ENCODE measurements around the gene NOL6. TPM values are rescaled to one million over a fixed set of nuclear protein-coding genes. Genes with fewer than 3 reads are reported as not detected.

Gene NOL6, protein sequence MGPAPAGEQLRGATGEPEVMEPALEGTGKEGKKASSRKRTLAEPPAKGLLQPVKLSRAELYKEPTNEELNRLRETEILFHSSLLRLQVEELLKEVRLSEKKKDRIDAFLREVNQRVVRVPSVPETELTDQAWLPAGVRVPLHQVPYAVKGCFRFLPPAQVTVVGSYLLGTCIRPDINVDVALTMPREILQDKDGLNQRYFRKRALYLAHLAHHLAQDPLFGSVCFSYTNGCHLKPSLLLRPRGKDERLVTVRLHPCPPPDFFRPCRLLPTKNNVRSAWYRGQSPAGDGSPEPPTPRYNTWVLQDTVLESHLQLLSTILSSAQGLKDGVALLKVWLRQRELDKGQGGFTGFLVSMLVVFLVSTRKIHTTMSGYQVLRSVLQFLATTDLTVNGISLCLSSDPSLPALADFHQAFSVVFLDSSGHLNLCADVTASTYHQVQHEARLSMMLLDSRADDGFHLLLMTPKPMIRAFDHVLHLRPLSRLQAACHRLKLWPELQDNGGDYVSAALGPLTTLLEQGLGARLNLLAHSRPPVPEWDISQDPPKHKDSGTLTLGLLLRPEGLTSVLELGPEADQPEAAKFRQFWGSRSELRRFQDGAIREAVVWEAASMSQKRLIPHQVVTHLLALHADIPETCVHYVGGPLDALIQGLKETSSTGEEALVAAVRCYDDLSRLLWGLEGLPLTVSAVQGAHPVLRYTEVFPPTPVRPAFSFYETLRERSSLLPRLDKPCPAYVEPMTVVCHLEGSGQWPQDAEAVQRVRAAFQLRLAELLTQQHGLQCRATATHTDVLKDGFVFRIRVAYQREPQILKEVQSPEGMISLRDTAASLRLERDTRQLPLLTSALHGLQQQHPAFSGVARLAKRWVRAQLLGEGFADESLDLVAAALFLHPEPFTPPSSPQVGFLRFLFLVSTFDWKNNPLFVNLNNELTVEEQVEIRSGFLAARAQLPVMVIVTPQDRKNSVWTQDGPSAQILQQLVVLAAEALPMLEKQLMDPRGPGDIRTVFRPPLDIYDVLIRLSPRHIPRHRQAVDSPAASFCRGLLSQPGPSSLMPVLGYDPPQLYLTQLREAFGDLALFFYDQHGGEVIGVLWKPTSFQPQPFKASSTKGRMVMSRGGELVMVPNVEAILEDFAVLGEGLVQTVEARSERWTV
- 41.2 and 42.0 TPM in 2 replicates for total RNA-seq (2013; cell fraction: nucleolus; rRNA removed)
- 29.4 and 34.0 TPM in 2 replicates for total RNA-seq (2014; rRNA removed)
- total RNA-seq (2014; rRNA removed; fragmentation: Illumina TruSeq; extraction: Trizol), result 18.8 and 20.7 TPM in 2 replicates
- total RNA-seq (2021), result 51.8 and 53.2 TPM in 2 replicates
- 15.3 TPM for polyA plus RNA-seq (2011; ENCODE audit: low read depth)
- polyA plus RNA-seq (2011; rRNA removed), result 9.1 and 26.4 TPM in 2 replicates
- polyA plus RNA-seq (2011; cell fraction: cytosol; rRNA removed), result 24.6 and 24.9 TPM in 2 replicates
- 51.7 and 61.5 TPM in 2 replicates for polyA plus RNA-seq (2011; cell fraction: nucleus; rRNA removed)
- 16.0 and 17.8 TPM in 2 replicates for polyA plus RNA-seq (2012)
- 26.8 and 36.9 TPM in 2 replicates for polyA plus RNA-seq (2014; fragmentation: Illumina TruSeq; extraction: Trizol)
- 10 to 100 TPM in 1 of 2 experiments, 1 to 10 TPM in 1; 8.3 to 13.2 TPM for polyA plus RNA-seq (2014; fragmentation: Nextera tagmentation; extraction: Ambion mirVana)
- polyA plus RNA-seq (2014; rRNA removed), result 32.2 and 40.1 TPM in 2 replicates
- polyA plus RNA-seq (2016; fragmentation: Nextera tagmentation; extraction: Ambion mirVana), result 10 to 100 TPM; 40.6 to 47.1 TPM
- 35.0 and 35.3 TPM in 2 replicates for polyA minus RNA-seq (2011; rRNA and poly(A)+ RNA removed)
- polyA minus RNA-seq (2011; cell fraction: cytosol; rRNA and poly(A)+ RNA removed), result 13.2 and 16.1 TPM in 2 replicates
- 33.0 and 59.5 TPM in 2 replicates for polyA minus RNA-seq (2011; cell fraction: nucleus; rRNA and poly(A)+ RNA removed)
- percentile 78 among the genes with signal in this experiment for Bru-seq, nascent RNA
- BruChase-seq, experiment 1, labeled RNA remaining after a 6-hour chase, result percentile 77 among the genes with signal in this experiment
- BruChase-seq, experiment 2, labeled RNA remaining after a 2-hour chase, result percentile 79 among the genes with signal in this experiment
- long read RNA-seq, experiment 1, full-length matches to known transcripts, result 7 of 16 reads
- long read RNA-seq, experiment 1, partial matches to known transcripts, result 5 of 16 reads
- long read RNA-seq, experiment 1, other reads (novel, unspliced or antisense), result 4 of 16 reads
- long read RNA-seq, experiment 2, partial matches to known transcripts, result 6 of 16 reads
- long read RNA-seq, experiment 2, other reads (novel, unspliced or antisense), result 10 of 16 reads

DNA sequence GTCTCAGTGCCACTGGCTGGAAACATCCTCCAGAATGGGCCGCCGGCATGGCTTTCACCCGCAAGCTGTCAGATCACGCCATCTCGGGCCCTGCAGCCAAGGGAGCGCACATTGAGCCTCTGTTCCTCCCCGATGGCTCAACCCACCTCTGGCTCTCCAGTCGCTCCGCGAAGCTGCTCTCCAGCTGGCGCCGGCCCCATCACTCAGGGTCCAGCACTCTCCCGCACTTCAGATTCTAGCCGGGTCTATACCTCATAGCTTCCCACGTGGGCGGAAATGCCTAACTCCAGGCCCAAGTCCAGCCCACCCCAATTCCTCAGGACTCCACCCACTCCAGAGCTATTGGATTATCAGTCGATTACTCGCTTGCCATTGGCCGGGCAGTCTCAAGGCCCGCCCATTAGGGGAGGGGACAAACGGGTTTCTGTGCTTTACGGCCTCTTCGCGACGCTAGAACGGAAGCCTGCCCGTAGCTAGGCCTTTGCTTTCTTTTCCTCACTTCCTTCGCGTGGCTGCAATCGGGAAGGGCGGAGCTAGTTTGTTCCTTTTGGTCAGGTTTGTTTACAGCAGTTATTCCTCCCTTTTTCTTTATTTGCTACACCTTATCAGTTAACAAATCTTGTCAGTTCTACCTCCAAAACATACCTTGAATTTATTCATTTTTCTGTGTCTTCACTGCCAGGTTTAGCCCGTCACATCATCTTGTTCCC lies at the start of gene NOL6:
TSS of gene NOL6 (minus strand) at position 282 of the 710 bp plus-strand sequence. CDS start at position 200, 82 bp downstream.
- Histone ChIP-seq H3K4me1 (ENCODE audit: control insufficient read depth, insufficient read depth, low read length) (peaks cover 7% of the 10 kb centered on the region), H4K20me1 (ENCODE audit: control insufficient read depth, insufficient read depth) (no peaks in the 10 kb centered on the region), H3K27me3 (replicated peaks in 1 of 2; ENCODE audit: control insufficient read depth in 2 of 2, insufficient read depth in 2 of 2, low read length in 1 of 2) (no peaks in the 10 kb centered on the region), H3K4me2 (ENCODE audit: control insufficient read depth, insufficient read depth) (peak within 1 kb of the TSS; percentile 85), H3K36me3 (ENCODE audit: control insufficient read depth in 2 of 2, insufficient read depth in 2 of 2, low read length in 1 of 2) (peaks cover 7 to 9% of the 10 kb centered on the region in 2 experiments), H3K79me2 (ENCODE audit: control insufficient read depth, insufficient read depth, low read length) (peaks cover 22% of the 10 kb centered on the region), H2AFZ (ENCODE audit: control insufficient read depth, low read depth, low read length) (peak within 1 kb of the TSS; percentile 88), H3K9me3 (replicated peaks; ENCODE audit: control insufficient read depth, insufficient read depth, low read length) (no peaks in the 10 kb centered on the region), H3K4me3 (peak within 1 kb of the TSS; percentile 96), H3K9ac (ENCODE audit: control insufficient read depth, insufficient read depth, low read length) (peak within 1 kb of the TSS; percentile 78), H3K27ac (ENCODE audit: control insufficient read depth, insufficient read depth) (peak within 1 kb of the TSS; percentile 54)
- ChIA-PET CTCF (interaction anchor here (0.5 to 14.3 kb wide), 17 partner anchors 10 to 301 kb away, joined by 3 to 154 read pairs (median 4); partner anchors contain the start of genes AQP3 and AQP7), RAD21 (ENCODE audit: unreplicated experiment) (interaction anchor here (0.5 to 2.1 kb wide), 13 partner anchors 10 to 706 kb away, joined by 3 to 10 read pairs (median 4); partner anchors contain the start of genes AQP3 and NFX1), SMC1A (ENCODE audit: uncharacterized antibody, unreplicated experiment) (interaction anchor here (1.0 to 3.9 kb wide), 14 partner anchors 9 to 184 kb away, joined by 3 to 20 read pairs (median 4); partner anchors contain the start of genes AQP3 and NFX1), POLR2A (interaction anchor here (0.6 to 2.7 kb wide), 7 partner anchors 10 to 205 kb away, joined by 3 to 12 read pairs (median 4); partner anchors contain the start of genes AQP3 and NFX1)
- DNase-seq (ENCODE audit: low read depth, low spot score) (peak; percentile 99), ATAC-seq (peak; percentile 100), FAIRE-seq (peak; percentile 99)
- intact Hi-C loops (cut with micrococcal nuclease; ENCODE audit: unreplicated experiment) (no loop called here), in situ Hi-C loops (cut with MboI) (no loop called here)
- BruUV-seq (replicated peaks), result no TSS peak
- WGBS (ENCODE audit: insufficient coverage, insufficient replicate concordance, low lambda C conversion rate, missing lambda C conversion rate), result under 1% methylated on average over 31 of the region's 32 CpGs
- TF ChIP-seq HCFC1 (IDR thresholded peaks at IDR 0.05; ENCODE audit: low read length), result peak; percentile 55; the same call in 1 of the 2 replicates
- TF ChIP-seq TCF12 (IDR thresholded peaks at IDR 0.05; ENCODE audit: low read depth, low read length), result 0 out of 2 replicates have a peak, but pooled peaks have one; percentile 16
- TF ChIP-seq, protein P1, sequence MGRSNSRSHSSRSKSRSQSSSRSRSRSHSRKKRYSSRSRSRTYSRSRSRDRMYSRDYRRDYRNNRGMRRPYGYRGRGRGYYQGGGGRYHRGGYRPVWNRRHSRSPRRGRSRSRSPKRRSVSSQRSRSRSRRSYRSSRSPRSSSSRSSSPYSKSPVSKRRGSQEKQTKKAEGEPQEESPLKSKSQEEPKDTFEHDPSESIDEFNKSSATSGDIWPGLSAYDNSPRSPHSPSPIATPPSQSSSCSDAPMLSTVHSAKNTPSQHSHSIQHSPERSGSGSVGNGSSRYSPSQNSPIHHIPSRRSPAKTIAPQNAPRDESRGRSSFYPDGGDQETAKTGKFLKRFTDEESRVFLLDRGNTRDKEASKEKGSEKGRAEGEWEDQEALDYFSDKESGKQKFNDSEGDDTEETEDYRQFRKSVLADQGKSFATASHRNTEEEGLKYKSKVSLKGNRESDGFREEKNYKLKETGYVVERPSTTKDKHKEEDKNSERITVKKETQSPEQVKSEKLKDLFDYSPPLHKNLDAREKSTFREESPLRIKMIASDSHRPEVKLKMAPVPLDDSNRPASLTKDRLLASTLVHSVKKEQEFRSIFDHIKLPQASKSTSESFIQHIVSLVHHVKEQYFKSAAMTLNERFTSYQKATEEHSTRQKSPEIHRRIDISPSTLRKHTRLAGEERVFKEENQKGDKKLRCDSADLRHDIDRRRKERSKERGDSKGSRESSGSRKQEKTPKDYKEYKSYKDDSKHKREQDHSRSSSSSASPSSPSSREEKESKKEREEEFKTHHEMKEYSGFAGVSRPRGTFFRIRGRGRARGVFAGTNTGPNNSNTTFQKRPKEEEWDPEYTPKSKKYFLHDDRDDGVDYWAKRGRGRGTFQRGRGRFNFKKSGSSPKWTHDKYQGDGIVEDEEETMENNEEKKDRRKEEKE (IDR thresholded peaks at IDR 0.05), result no peak
- no peak for TF ChIP-seq PAX5 (IDR thresholded peaks at IDR 0.05; ENCODE audit: borderline replicate concordance, low read depth, low read length)
- TF ChIP-seq CHD2 (IDR thresholded peaks at IDR 0.05; ENCODE audit: borderline replicate concordance, low read depth, low read length), result peak; percentile 92
- TF ChIP-seq ZNF217 (IDR thresholded peaks at IDR 0.05), result no peak
- no peak for TF ChIP-seq HDAC6 (IDR thresholded peaks at IDR 0.05; ENCODE audit: unreplicated experiment)
- TF ChIP-seq MYC (IDR thresholded peaks at IDR 0.05; ENCODE audit: insufficient read depth, insufficient read length, insufficient replicate concordance, low read length, severe bottlenecking), result peak; percentile 73
- peak; percentile 90 for TF ChIP-seq ZSCAN29 (IDR thresholded peaks at IDR 0.05)
- TF ChIP-seq SMC3 (IDR thresholded peaks at IDR 0.05; ENCODE audit: borderline replicate concordance, low read length), result no peak
- TF ChIP-seq HDGF (IDR thresholded peaks at IDR 0.05), result peak; percentile 60; the same call in 1 of the 2 replicates

Measured in GM12878 (cell line).